Ascending aorta (tissue), 2 donors: ENCODE results near the gene CARNS1. TPM values are rescaled to one million over a fixed set of nuclear protein-coding genes. Genes with fewer than 3 reads are reported as not detected.

Experiments
- DNase-seq, 2 donors: peaks; one replicate each; pipeline ENCODE4 v3.0.0-alpha.2; 2019; ENCODE audit warnings: low spot score in 2 of 2
- H3K27ac ChIP-seq, 2 donors: fragments of 200-600 bp; sonication (generic); one replicate each; pipeline ENCODE4 v1.5.1; 2016 to 2017; ENCODE audit warnings: mild to moderate bottlenecking in 1 of 2
- H3K27me3 ChIP-seq: fragments of 200-600 bp; sonication (generic); one replicate; pipeline ENCODE4 v1.5.1; 2017
- H3K36me3 ChIP-seq, 2 donors: fragments of 200-600 bp; sonication (generic); one replicate each; pipeline ENCODE4 v1.5.1; 2016
- H3K4me1 ChIP-seq, 2 donors: fragments of 200-600 bp; sonication (generic); one replicate each; pipeline ENCODE4 v1.5.1; 2016 to 2017; ENCODE audit warnings: mild to moderate bottlenecking in 1 of 2
- H3K4me3 ChIP-seq, 2 donors: fragments of 200-600 bp; sonication (generic); one replicate each; pipeline ENCODE4 v1.5.1; 2016 to 2017; ENCODE audit warnings: mild to moderate bottlenecking in 1 of 2
- H3K9me3 ChIP-seq, 2 donors: fragments of 200-600 bp; sonication (generic); one replicate each; pipeline ENCODE4 v1.5.1; 2016
- CTCF ChIP-seq, 3 experiments: fragments of 200-600 bp in 2 of 3; fragments of 450-650 bp in 1 of 3; sonication (generic) in 2 of 3; IDR thresholded peaks; one replicate each; pipeline ENCODE4 v1.5.1; 2016 to 2019; ENCODE audit warnings: antibody characterized with exemption in 3 of 3, mild to moderate bottlenecking in 1 of 3, moderate library complexity in 1 of 3
- intact Hi-C: fragments of 100-400 bp; cut with DNase I; formaldehyde crosslinking; loops from one replicate; pipeline ENCODE4 v1.15.1; 2023
- total RNA-seq: library from RNA; depleted of rRNA; stranded (reverse); fragments of >200 nt; gene quantifications from one replicate; pipeline ENCODE4 v1.1.0, GENCODE V29; 2016

The CARNS1 gene
- total RNA-seq, 1 donor from 2014 or later: 6.0 TPM

- no peaks in the 10 kb centered on the region for H3K27me3 ChIP-seq
- H3K4me1 ChIP-seq: no peaks in the 10 kb centered on the region
- intact Hi-C loops: no loop called here
Observed at GRCh38 chr11:67407688-67408163, 7.8 kb upstream of the CARNS1 start.

GRCh38 chr11:67408437-67409200, 6.9 kb upstream of the CARNS1 start:
- no peaks in the 10 kb centered on the region for H3K4me1 ChIP-seq
- no peaks in the 10 kb centered on the region for H3K27me3 ChIP-seq
- H3K36me3 ChIP-seq: no peaks in the 10 kb centered on the region
- DNase-seq: no peak
- H3K27ac ChIP-seq: no peak overlapping the region
- intact Hi-C loops: no loop called here
- H3K4me3 ChIP-seq: no peak overlapping the region
- no peaks in the 10 kb centered on the region for H3K9me3 ChIP-seq
- no peak for TF ChIP-seq CTCF (IDR thresholded peaks at IDR 0.05)

More at GRCh38 chr11:67407688-67408163, 7.8 kb upstream of the CARNS1 start:
- H3K4me3 ChIP-seq: no peak overlapping the region
- no peaks in the 10 kb centered on the region for H3K9me3 ChIP-seq
- no peak overlapping the region for H3K27ac ChIP-seq
- DNase-seq: no peak
- no peaks in the 10 kb centered on the region for H3K36me3 ChIP-seq
- TF ChIP-seq CTCF (IDR thresholded peaks at IDR 0.05): no peak

- DNase-seq: no peak
- H3K27me3 ChIP-seq: no peaks in the 10 kb centered on the region
- no peaks in the 10 kb centered on the region for H3K36me3 ChIP-seq
- no peak overlapping the region for H3K4me3 ChIP-seq
- H3K27ac ChIP-seq: no peak overlapping the region
- no peak for TF ChIP-seq CTCF (IDR thresholded peaks at IDR 0.05)
- no peaks in the 10 kb centered on the region for H3K4me1 ChIP-seq
- intact Hi-C loops: no loop called here
- no peaks in the 10 kb centered on the region for H3K9me3 ChIP-seq
Observed at GRCh38 chr11:67409261-67409666, 6.2 kb upstream of the CARNS1 start.

GRCh38 chr11:67409781-67410368, 5.6 kb upstream of the CARNS1 start:
- no peak for TF ChIP-seq CTCF (IDR thresholded peaks at IDR 0.05)
- Histone ChIP-seq H3K4me3 (no peak overlapping the region), H3K9me3 (no peaks in the 10 kb centered on the region), H3K36me3 (no peaks in the 10 kb centered on the region), H3K27ac (no peak overlapping the region), H3K4me1 (peaks cover 0 to 2% of the 10 kb centered on the region in 2 donors), H3K27me3 (no peaks in the 10 kb centered on the region)
- no peak for DNase-seq
- intact Hi-C loops: no loop called here

- Histone ChIP-seq H3K27me3 (no peaks in the 10 kb centered on the region), H3K27ac (no peak overlapping the region), H3K36me3 (no peaks in the 10 kb centered on the region), H3K4me3 (no peak overlapping the region), H3K4me1 (peaks cover 0 to 3% of the 10 kb centered on the region in 2 donors), H3K9me3 (no peaks in the 10 kb centered on the region)
- no peak for DNase-seq
- intact Hi-C loops: no loop called here
- TF ChIP-seq CTCF (IDR thresholded peaks at IDR 0.05): no peak
Observed at GRCh38 chr11:67410369-67410831, 5.1 kb upstream of the CARNS1 start.
